HUES48 (cell line): ENCODE results near the gene GTF2F2.

Source experiments
- H3K27ac ChIP-seq: one replicate; pipeline ENCODE4 v1.7.0; 2013; ENCODE audit warnings: low read depth, low read length, inconsistent platforms
- H3K27me3 ChIP-seq: 2 replicates; pipeline ENCODE4 v1.6.1; 2013; ENCODE audit warnings: mild to moderate bottlenecking, low read length; ENCODE audit not compliant: control insufficient read depth, insufficient read depth
- H3K36me3 ChIP-seq: 2 replicates; pipeline ENCODE4 v1.6.1; 2013; ENCODE audit warnings: low read length; ENCODE audit not compliant: control insufficient read depth, insufficient read depth
- H3K4me1 ChIP-seq: 2 replicates; pipeline ENCODE4 v1.6.1; 2013; ENCODE audit warnings: mild to moderate bottlenecking, low read length; ENCODE audit not compliant: control insufficient read depth, insufficient read depth
- H3K4me3 ChIP-seq: 2 replicates; pipeline ENCODE4 v1.5.1; 2013; ENCODE audit warnings: mild to moderate bottlenecking, low read depth, low read length
- H3K9ac ChIP-seq: 2 replicates; pipeline ENCODE4 v1.6.1; 2013; ENCODE audit warnings: mild to moderate bottlenecking, low read depth, low read length, moderate library complexity
- H3K9me3 ChIP-seq: 2 replicates; pipeline ENCODE4 v1.6.1; 2013; ENCODE audit warnings: low read length; ENCODE audit not compliant: control insufficient read depth, insufficient read depth

Gene GTF2F2

DNA sequence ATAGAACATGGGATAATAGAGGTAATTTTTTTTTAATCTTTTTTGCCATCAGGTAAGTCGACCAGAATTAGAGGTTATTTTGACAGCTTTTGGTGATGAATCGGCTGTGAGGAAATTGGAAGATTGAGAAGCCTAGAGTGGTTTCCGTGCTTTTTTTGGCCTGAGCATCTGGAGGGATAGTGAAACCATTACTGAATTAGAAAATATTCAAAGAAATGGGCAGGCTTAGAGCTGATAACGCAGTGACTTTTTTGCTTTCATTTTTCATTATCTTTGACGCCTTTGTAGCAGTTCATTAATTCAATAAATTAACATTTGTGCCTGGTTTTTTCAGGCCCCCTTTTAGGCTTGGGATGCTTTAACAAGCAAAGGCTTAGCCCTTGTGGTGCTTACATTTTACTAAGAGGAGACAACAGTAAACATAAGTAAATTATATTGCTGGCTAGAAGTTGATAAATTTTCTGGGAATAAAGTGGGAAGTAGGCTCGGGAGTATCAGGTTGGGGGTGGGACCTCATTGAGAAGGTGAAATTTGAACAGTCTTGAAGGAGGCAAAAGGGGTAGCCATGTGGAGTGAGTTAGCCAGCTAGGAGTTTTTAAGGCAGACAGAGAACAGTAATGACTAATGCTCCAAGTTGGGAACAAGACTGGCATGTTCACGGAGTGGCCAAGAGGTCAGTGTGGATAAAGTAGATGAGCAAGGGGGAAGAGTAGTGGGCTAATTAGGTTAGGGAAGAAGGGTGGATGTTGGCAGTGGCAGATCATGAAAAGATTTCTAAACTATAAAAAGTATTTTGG, 36.5 kb downstream of the GTF2F2 start:
- no peaks in the 10 kb centered on the region for H3K4me1 ChIP-seq
- H3K36me3 ChIP-seq, result peaks cover 26% of the 10 kb centered on the region
- H3K9ac ChIP-seq, result no peak overlapping the region
- no peak overlapping the region for H3K4me3 ChIP-seq
- H3K27me3 ChIP-seq, result no peaks in the 10 kb centered on the region
- no peak overlapping the region for H3K27ac ChIP-seq
- H3K9me3 ChIP-seq, result no peaks in the 10 kb centered on the region

- Histone ChIP-seq H3K27me3 (no peaks in the 10 kb centered on the region), H3K4me3 (no peak overlapping the region), H3K4me1 (no peaks in the 10 kb centered on the region), H3K9me3 (no peaks in the 10 kb centered on the region), H3K9ac (no peak overlapping the region), H3K36me3 (peaks cover 17% of the 10 kb centered on the region; the same call in 1 of the 2 replicates), H3K27ac (no peak overlapping the region)
These were observed 41.9 kb downstream of the GTF2F2 start for GRCh38 chr13:45162194-45162593.

DNA sequence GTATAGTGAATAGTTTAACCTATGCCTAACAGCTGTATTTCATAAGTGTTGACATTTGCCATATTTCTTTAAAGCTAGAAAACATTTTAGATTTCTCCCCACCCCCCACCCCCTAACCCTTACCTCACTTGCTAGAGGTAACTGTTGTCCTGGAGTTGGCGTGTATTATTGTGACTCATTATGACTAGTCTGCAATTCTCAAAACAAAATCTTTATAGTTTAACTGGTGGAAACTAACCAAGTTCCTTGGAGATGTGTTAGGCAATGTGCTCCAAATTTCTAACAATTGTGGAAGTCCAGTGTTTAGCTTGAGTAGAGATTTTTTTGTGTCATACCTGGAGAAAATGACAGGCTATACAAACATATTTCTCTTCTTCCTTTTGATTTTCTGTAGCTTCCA, 42.5 kb downstream of the GTF2F2 start:
- H3K4me1 ChIP-seq, result no peaks in the 10 kb centered on the region
- H3K4me3 ChIP-seq, result no peak overlapping the region
- no peak overlapping the region for H3K9ac ChIP-seq
- no peak overlapping the region for H3K27ac ChIP-seq
- no peaks in the 10 kb centered on the region for H3K27me3 ChIP-seq
- H3K9me3 ChIP-seq, result no peaks in the 10 kb centered on the region
- peaks cover 17% of the 10 kb centered on the region; the same call in 1 of the 2 replicates for H3K36me3 ChIP-seq

GRCh38 chr13:45166858-45167257, 46.5 kb downstream of the GTF2F2 start:
- Histone ChIP-seq H3K36me3 (peaks cover 14% of the 10 kb centered on the region; the same call in 1 of the 2 replicates), H3K4me1 (no peaks in the 10 kb centered on the region), H3K27ac (no peak overlapping the region), H3K9ac (no peak overlapping the region), H3K9me3 (no peaks in the 10 kb centered on the region), H3K4me3 (no peak overlapping the region), H3K27me3 (no peaks in the 10 kb centered on the region)

DNA sequence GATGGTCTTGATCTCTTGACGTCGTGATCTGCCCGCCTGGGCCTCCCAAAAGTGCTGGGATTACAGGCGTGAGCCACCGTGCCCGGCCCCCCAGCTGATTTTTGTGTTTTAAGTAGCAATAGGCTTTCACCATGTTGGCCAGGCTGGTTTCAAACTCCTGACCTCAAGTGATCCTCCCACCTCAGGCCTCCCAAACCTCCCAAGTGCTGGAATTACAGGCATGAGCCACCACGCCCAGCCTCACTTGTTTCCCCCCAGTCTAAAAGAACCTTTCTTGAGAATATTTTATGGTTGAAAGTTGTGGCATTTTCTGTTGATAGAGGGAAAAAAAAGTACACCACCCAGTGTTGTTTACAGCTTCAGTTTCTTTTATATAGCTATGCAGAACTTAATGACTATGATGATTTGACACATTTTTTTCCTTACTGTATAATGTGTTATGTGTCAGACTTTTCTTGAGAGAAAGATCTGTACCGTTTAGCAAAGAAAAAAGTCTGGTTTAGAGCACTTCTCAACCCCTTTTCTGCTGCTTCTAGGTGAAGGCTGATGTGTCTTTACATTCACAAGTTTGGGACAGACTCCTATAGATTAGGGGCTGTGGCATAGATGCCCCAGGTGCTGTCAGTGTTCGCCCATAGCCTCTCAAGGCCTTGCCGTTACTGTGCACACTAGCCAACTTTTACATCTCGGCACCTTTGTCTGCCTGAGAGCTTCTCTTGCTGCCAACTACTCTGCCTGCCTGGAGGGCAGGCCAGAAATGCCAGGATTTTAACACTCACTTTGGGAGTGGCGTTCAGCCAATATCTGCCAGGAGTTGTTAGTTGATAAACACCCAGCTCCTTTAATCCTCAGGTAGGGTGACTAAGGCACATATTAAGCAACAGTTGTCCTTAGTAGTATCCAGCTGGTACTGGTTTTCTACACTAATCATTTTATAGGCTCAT, 47.6 kb downstream of the GTF2F2 start:
- H3K36me3 ChIP-seq, result peaks cover 14% of the 10 kb centered on the region; the same call in 1 of the 2 replicates
- H3K9me3 ChIP-seq, result no peaks in the 10 kb centered on the region
- no peaks in the 10 kb centered on the region for H3K27me3 ChIP-seq
- H3K9ac ChIP-seq, result no peak overlapping the region
- no peak overlapping the region for H3K27ac ChIP-seq
- no peaks in the 10 kb centered on the region for H3K4me1 ChIP-seq
- H3K4me3 ChIP-seq, result no peak overlapping the region

DNA sequence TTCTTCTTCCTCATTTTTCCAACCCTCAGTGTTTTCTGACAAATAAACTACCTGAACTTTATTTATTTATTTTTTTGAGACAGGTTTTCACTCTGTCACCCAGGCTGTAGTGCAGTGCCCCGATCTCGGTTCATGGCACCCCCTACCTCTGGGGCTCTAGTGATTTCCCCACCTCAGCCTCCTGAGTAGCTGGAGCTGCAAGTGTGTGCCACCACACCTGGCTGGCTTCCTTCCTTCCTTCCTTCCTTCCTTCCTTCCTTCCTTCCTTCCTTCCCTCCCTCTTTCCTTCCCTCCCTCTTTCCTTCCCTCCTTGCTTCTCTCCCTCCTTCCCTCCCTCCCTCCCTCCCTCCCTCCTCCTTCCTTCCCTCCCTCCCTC, 48.2 kb downstream of the GTF2F2 start:
- no peak overlapping the region for H3K27ac ChIP-seq
- H3K36me3 ChIP-seq, result peaks cover 14% of the 10 kb centered on the region; the same call in 1 of the 2 replicates
- H3K27me3 ChIP-seq, result no peaks in the 10 kb centered on the region
- no peaks in the 10 kb centered on the region for H3K9me3 ChIP-seq
- no peak overlapping the region for H3K9ac ChIP-seq
- H3K4me3 ChIP-seq, result no peak overlapping the region
- no peaks in the 10 kb centered on the region for H3K4me1 ChIP-seq

DNA sequence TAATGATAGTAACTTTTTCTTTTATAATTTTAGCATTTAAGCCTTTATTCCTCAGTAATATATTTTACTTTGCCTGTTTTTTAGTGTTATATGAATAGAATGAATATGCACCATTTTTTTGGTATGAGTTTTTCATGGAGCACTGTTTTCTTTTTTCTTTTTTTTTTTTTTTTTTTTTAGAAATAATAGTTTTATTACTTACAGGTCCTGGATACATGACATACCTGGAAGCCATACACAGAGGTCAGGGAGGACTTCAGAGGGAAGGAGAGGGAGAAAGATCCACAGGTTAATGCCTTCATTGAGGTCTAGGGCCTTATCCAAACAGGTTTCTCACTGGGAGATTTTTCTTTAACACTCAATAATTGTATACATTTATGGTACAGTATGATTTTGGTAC, 54.2 kb downstream of the GTF2F2 start:
- H3K36me3 ChIP-seq, result peaks cover 6% of the 10 kb centered on the region; the same call in 1 of the 2 replicates
- no peaks in the 10 kb centered on the region for H3K27me3 ChIP-seq
- H3K9me3 ChIP-seq, result no peaks in the 10 kb centered on the region
- H3K27ac ChIP-seq, result no peak overlapping the region
- H3K4me3 ChIP-seq, result no peak overlapping the region
- no peak overlapping the region for H3K9ac ChIP-seq
- H3K4me1 ChIP-seq, result no peaks in the 10 kb centered on the region

DNA sequence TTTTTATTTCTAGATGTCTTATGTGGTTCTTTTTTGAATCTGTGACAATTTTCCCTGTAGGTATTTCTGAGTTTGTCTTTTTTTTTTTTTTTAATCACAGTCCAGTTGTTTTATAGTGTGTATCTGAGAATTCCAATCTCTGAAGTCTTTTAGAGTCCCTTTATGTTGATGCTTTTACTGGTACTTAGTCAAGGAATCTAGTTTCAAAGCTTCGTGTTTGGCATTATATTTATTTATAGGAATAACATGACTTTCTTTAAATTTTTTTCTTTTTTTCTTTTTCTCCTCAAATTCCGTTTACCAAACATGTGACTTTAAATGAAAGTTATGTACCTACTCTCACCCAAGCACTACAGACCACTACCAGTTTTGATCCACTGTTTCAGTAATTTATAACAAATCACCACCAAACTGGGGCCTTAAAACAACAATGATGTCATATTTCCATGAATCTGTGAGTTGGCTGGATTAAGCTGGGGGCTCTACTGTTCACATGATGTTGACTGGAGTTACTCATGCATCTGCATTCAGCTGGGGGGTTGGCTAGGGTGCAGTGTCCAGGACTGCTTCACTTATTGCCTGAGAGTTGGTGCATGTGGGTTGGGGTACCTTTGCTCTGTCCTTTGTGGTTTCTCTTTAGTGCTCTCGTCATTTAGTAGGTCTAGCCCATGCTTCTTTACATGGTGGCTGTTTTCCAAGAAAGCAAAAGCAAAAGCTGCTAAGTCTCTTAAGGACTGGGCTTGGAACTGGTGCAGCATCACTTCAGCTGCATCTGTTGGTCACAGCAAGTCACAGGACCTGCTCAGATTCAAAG, 58.2 kb downstream of the GTF2F2 start:
- Histone ChIP-seq H3K36me3 (peaks cover 6% of the 10 kb centered on the region; the same call in 1 of the 2 replicates), H3K27ac (no peak overlapping the region), H3K27me3 (no peaks in the 10 kb centered on the region), H3K4me1 (no peaks in the 10 kb centered on the region), H3K9ac (no peak overlapping the region), H3K9me3 (no peaks in the 10 kb centered on the region), H3K4me3 (no peak overlapping the region)

- Histone ChIP-seq H3K9me3 (no peaks in the 10 kb centered on the region), H3K4me3 (no peak overlapping the region), H3K27ac (no peak overlapping the region), H3K4me1 (no peaks in the 10 kb centered on the region), H3K9ac (no peak overlapping the region), H3K36me3 (peaks cover 6% of the 10 kb centered on the region; the same call in 1 of the 2 replicates), H3K27me3 (no peaks in the 10 kb centered on the region)
These were observed 59.1 kb downstream of the GTF2F2 start for GRCh38 chr13:45179428-45179827.

DNA sequence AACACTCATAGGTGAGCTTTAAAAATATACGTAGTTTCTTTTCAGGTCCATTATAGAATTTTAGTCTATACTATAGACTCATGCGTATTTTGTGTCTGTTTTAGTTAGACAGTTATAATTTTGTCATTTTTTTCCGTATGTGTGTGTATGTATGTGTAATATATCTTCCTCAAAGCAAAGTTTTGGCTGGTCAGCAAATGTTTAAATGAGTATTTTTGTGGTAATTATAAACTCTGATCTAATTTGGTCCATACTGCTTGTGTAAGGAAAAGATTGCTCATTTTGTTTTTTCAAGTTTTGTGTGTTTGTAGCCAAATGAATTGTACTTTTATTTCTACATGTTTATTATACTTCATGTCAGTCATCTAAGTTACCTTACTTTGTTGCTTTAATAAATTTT, 60.0 kb downstream of the GTF2F2 start:
- Histone ChIP-seq H3K36me3 (peaks cover under 1% of the 10 kb centered on the region), H3K27me3 (no peaks in the 10 kb centered on the region), H3K27ac (no peak overlapping the region), H3K4me1 (no peaks in the 10 kb centered on the region), H3K9me3 (no peaks in the 10 kb centered on the region), H3K4me3 (no peak overlapping the region), H3K9ac (no peak overlapping the region)
